H1 (cell line): ENCODE measurements around the gene ZNF532. TPM values are rescaled to one million over a fixed set of nuclear protein-coding genes. Genes with fewer than 3 reads are reported as not detected.

Source experiments
- CEBPB ChIP-seq: IDR thresholded peaks from 2 replicates; pipeline ENCODE4 v1.6.1; 2012; ENCODE audit warnings: low read depth, low read length
- CHD2 ChIP-seq: IDR thresholded peaks from 2 replicates; pipeline ENCODE4 v1.6.1; 2012; ENCODE audit warnings: low read length, improper control_type of control experiment
- CREB1 ChIP-seq: IDR thresholded peaks from 2 replicates; pipeline ENCODE4 v1.6.1; 2012; ENCODE audit warnings: inconsistent platforms
- EP300 ChIP-seq, 2 experiments: IDR thresholded peaks; 1 replicate in 1 of 2; 2 replicates in 1 of 2; pipeline ENCODE4 v1.6.1; 2011 to 2012; ENCODE audit warnings: low read depth in 2 of 2, low read length in 2 of 2, mild to moderate bottlenecking in 2 of 2, borderline replicate concordance in 1 of 2, inconsistent platforms in 1 of 2, moderate library complexity in 1 of 2
- FOSL1 ChIP-seq: IDR thresholded peaks from 2 replicates; pipeline ENCODE4 v1.6.1; 2011; ENCODE audit warnings: mild to moderate bottlenecking, low read depth, low read length, moderate library complexity; ENCODE audit not compliant: insufficient read depth
- GABPA ChIP-seq: IDR thresholded peaks from 2 replicates; pipeline ENCODE4 v1.6.1; 2011; ENCODE audit warnings: mild to moderate bottlenecking, low read length, moderate library complexity, borderline replicate concordance; ENCODE audit not compliant: insufficient read depth
- HDAC6 ChIP-seq: IDR thresholded peaks from one replicate; pipeline ENCODE4 v1.7.1; 2012; ENCODE audit warnings: low read depth, mild to moderate bottlenecking, inconsistent platforms, low read length, moderate library complexity
- PHF8 ChIP-seq: fragments of 200-600 bp; sonication (generic); conservative IDR thresholded peaks from 2 replicates; pipeline ENCODE4 v1.7.1; 2012; ENCODE audit warnings: low read depth, mild to moderate bottlenecking, inconsistent platforms, low read length, moderate library complexity
- RBBP5 ChIP-seq: IDR thresholded peaks from 2 replicates; pipeline ENCODE4 v1.7.1; 2012; ENCODE audit warnings: low read depth, mild to moderate bottlenecking, inconsistent platforms, low read length, moderate library complexity, borderline replicate concordance
- SIX5 ChIP-seq: IDR thresholded peaks from 2 replicates; pipeline ENCODE4 v1.6.1; 2011; ENCODE audit warnings: mild to moderate bottlenecking, low read depth, low read length
- TCF12 ChIP-seq: IDR thresholded peaks from 2 replicates; pipeline ENCODE4 v1.6.1; 2011; ENCODE audit warnings: low read depth, mild to moderate bottlenecking, low read length
- USF2 ChIP-seq: IDR thresholded peaks from 2 replicates; pipeline ENCODE4 v1.6.1; 2011; ENCODE audit warnings: low read length, improper control_type of control experiment
- YY1 ChIP-seq: IDR thresholded peaks from 2 replicates; pipeline ENCODE4 v1.6.1; 2011; ENCODE audit warnings: low read depth, mild to moderate bottlenecking, low read length
- ZNF274 ChIP-seq: IDR thresholded peaks from 2 replicates; pipeline ENCODE4 v1.7.0; 2012; ENCODE audit warnings: low read length, borderline replicate concordance; ENCODE audit errors: extremely low read depth
- polyA plus RNA-seq, 7 experiments: library from polyadenylated mRNA; depleted of rRNA in 3 of 7; stranded (reverse) in 5 of 7; unstranded in 2 of 7; fragments of >200 nt in 5 of 7; fragments of 200-250 nt in 2 of 7; gene quantifications; 1 replicate in 5 of 7; 2 replicates in 1 of 7; 4 replicates in 1 of 7; pipeline versions ENCODE4 v1.2.1 to v1.2.3, GENCODE V29; 2011 to 2013; ENCODE audit warnings: missing spikeins in 2 of 7, mixed read lengths in 2 of 7
- total RNA-seq: library from RNA; stranded (reverse); fragmentation: NEBNext Ultra II Directional; extraction: Animal tissue kit (Norgen Biotek cat#: 25700); gene quantifications from 2 replicates; pipeline ENCODE4 v1.2.1, GENCODE V29; 2021

ZNF532 gene
- total and polyA plus RNA-seq, 2 of the 8 experiments (the other 6 are each of a cell fraction or from before 2014, with no cell fraction given): 143 to 240 TPM

GRCh38 chr18:58867281-58867961, 2.7 kb downstream of the ZNF532 start (continued):
- TF ChIP-seq USF2 (no peak), YY1 (0 out of 2 replicates have a peak, but pooled peaks have one; percentile 27), HDAC6 (no peak), CEBPB (no peak), RBBP5 (0 out of 2 replicates have a peak, but pooled peaks have one; percentile 69), EP300 (IDR thresholded peaks at IDR 0.05; ENCODE audit: borderline replicate concordance in 1 of 2, low read depth in 2 of 2, low read length in 2 of 2) (peak in 1 of 2 experiments; percentile 50; a peak in 1 of 3 replicates), CHD2 (no peak), FOSL1 (no peak), SIX5 (no peak), PHF8 (no peak), CREB1 (peak; percentile 53), GABPA (no peak), TCF12 (0 out of 2 replicates have a peak, but pooled peaks have one; percentile 87), ZNF274 (no peak)
